Uterus (tissue), 4 donors: ENCODE results near the gene ASCL1. TPM values are rescaled to one million over a fixed set of nuclear protein-coding genes. Genes with fewer than 3 reads are reported as not detected.

Experiments used
- DNase-seq, 2 donors: peaks; one replicate each; pipeline ENCODE4 v3.0.0-alpha.2; 2019 to 2020
- H3K27ac ChIP-seq, 2 donors: fragments of 200-600 bp; sonication (generic); 1 replicate in 1 of 2; 2 replicates in 1 of 2; pipeline ENCODE4 v1.5.1; 2016 to 2018
- H3K27me3 ChIP-seq, 2 donors: fragments of 200-600 bp; sonication (generic); one replicate each; pipeline ENCODE4 v1.5.1; 2018 to 2019; ENCODE audit warnings: control low read depth in 1 of 2
- H3K36me3 ChIP-seq, 2 donors: fragments of 200-600 bp; sonication (generic); one replicate each; pipeline ENCODE4 v1.5.1; 2019; ENCODE audit warnings: control low read depth in 1 of 2
- H3K4me1 ChIP-seq, 2 donors: fragments of 200-600 bp; sonication (generic); one replicate each; pipeline ENCODE4 v1.5.1; 2018 to 2019; ENCODE audit warnings: control low read depth in 1 of 2
- H3K4me3 ChIP-seq, 2 donors: fragments of 200-600 bp; sonication (generic); 1 replicate in 1 of 2; 2 replicates in 1 of 2; pipeline ENCODE4 v1.5.1; 2018 to 2019; ENCODE audit warnings: mild to moderate bottlenecking in 1 of 2
- H3K9me3 ChIP-seq, 2 donors: fragments of 200-600 bp; sonication (generic); one replicate each; pipeline ENCODE4 v1.5.1; 2019; ENCODE audit warnings: control low read depth in 1 of 2
- CTCF ChIP-seq, 4 experiments: fragments of 200-600 bp in 2 of 4; fragments of 450-650 bp in 2 of 4; sonication (generic) in 2 of 4; IDR thresholded peaks; one replicate each; pipeline ENCODE4 v1.5.1; 2016 to 2019; ENCODE audit warnings: antibody characterized with exemption in 4 of 4, mild to moderate bottlenecking in 2 of 4, moderate library complexity in 1 of 4
- POLR2A ChIP-seq, 2 donors: fragments of 450-650 bp; IDR thresholded peaks; one replicate each; pipeline ENCODE4 v1.6.1; 2016; ENCODE audit warnings: antibody characterized with exemption in 2 of 2, mild to moderate bottlenecking in 1 of 2, moderate library complexity in 1 of 2
- intact Hi-C: fragments of 100-400 bp; cut with DNase I; formaldehyde crosslinking; loops from one replicate; pipeline ENCODE4 v1.15.1; 2023; ENCODE audit warnings: low total_unique reads
- total RNA-seq, 4 donors: library from RNA; depleted of rRNA in 3 of 4; stranded (reverse); fragments of >200 nt in 3 of 4; gene quantifications; one replicate each; pipeline versions ENCODE4 v1.1.0 to v1.2.4, GENCODE V29; 2014 to 2023
- donor health status: DM: yes; HTN: yes; CAD: no.

The ASCL1 gene
- total RNA-seq, 4 donors from 2014 or later: 0.48 TPM; not detected in 3

- TF ChIP-seq CTCF (IDR thresholded peaks at IDR 0.05) (no peak), POLR2A (IDR thresholded peaks at IDR 0.05) (no peak)
- H3K27me3 ChIP-seq: peaks cover 4 to 72% of the 10 kb centered on the region in 2 donors
- intact Hi-C loops: no loop called here
- no peaks in the 10 kb centered on the region for H3K36me3 ChIP-seq
- no peak overlapping the region for H3K4me3 ChIP-seq
- H3K9me3 ChIP-seq: no peaks in the 10 kb centered on the region
- H3K4me1 ChIP-seq: peaks cover 0 to 13% of the 10 kb centered on the region in 2 donors
- no peak for DNase-seq
- H3K27ac ChIP-seq: no peak overlapping the region
Observed at GRCh38 chr12:102961466-102961855, 4.0 kb downstream of the ASCL1 start.

- peaks cover 4 to 69% of the 10 kb centered on the region in 2 donors for H3K27me3 ChIP-seq
- H3K4me1 ChIP-seq: peaks cover 0 to 8% of the 10 kb centered on the region in 2 donors
- no peak for TF ChIP-seq CTCF (IDR thresholded peaks at IDR 0.05)
- TF ChIP-seq POLR2A (IDR thresholded peaks at IDR 0.05): no peak
- no peak for DNase-seq
- H3K9me3 ChIP-seq: no peaks in the 10 kb centered on the region
- no peaks in the 10 kb centered on the region for H3K36me3 ChIP-seq
- intact Hi-C loops: no loop called here
- H3K27ac ChIP-seq: no peak overlapping the region
- no peak overlapping the region for H3K4me3 ChIP-seq
Observed at GRCh38 chr12:102962532-102962931, 5.1 kb downstream of the ASCL1 start.

- TF ChIP-seq POLR2A (IDR thresholded peaks at IDR 0.05): no peak
- no peak for TF ChIP-seq CTCF (IDR thresholded peaks at IDR 0.05)
- Histone ChIP-seq H3K4me1 (peaks cover 0 to 8% of the 10 kb centered on the region in 2 donors), H3K27me3 (peaks cover 4 to 71% of the 10 kb centered on the region in 2 donors), H3K36me3 (no peaks in the 10 kb centered on the region), H3K9me3 (no peaks in the 10 kb centered on the region), H3K27ac (no peak overlapping the region), H3K4me3 (no peak overlapping the region)
- DNase-seq: no peak
- intact Hi-C loops: no loop called here
Observed at GRCh38 chr12:102962986-102963385, 5.5 kb downstream of the ASCL1 start.

- Histone ChIP-seq H3K4me1 (no peaks in the 10 kb centered on the region), H3K27me3 (peaks cover 4 to 76% of the 10 kb centered on the region in 2 donors), H3K27ac (no peak overlapping the region), H3K4me3 (no peak overlapping the region), H3K36me3 (no peaks in the 10 kb centered on the region), H3K9me3 (no peaks in the 10 kb centered on the region)
- TF ChIP-seq CTCF (IDR thresholded peaks at IDR 0.05) (no peak), POLR2A (IDR thresholded peaks at IDR 0.05) (no peak)
- no peak for DNase-seq
- intact Hi-C loops: no loop called here
Observed at GRCh38 chr12:102963796-102964195, 6.3 kb downstream of the ASCL1 start.

- no peak overlapping the region for H3K4me3 ChIP-seq
- H3K9me3 ChIP-seq: no peaks in the 10 kb centered on the region
- DNase-seq: no peak
- intact Hi-C loops: no loop called here
- no peak for TF ChIP-seq CTCF (IDR thresholded peaks at IDR 0.05)
- no peak for TF ChIP-seq POLR2A (IDR thresholded peaks at IDR 0.05)
- peaks cover 4 to 67% of the 10 kb centered on the region in 2 donors for H3K27me3 ChIP-seq
- H3K36me3 ChIP-seq: no peaks in the 10 kb centered on the region
- H3K4me1 ChIP-seq: no peaks in the 10 kb centered on the region
- no peak overlapping the region for H3K27ac ChIP-seq
Observed at GRCh38 chr12:102964872-102965271, 7.4 kb downstream of the ASCL1 start.
